ENCODE results near the gene TARS3.
A peak's percentile ranks its signal among the peaks of the same experiment; 100 is the strongest.

TARS3 gene

DNA sequence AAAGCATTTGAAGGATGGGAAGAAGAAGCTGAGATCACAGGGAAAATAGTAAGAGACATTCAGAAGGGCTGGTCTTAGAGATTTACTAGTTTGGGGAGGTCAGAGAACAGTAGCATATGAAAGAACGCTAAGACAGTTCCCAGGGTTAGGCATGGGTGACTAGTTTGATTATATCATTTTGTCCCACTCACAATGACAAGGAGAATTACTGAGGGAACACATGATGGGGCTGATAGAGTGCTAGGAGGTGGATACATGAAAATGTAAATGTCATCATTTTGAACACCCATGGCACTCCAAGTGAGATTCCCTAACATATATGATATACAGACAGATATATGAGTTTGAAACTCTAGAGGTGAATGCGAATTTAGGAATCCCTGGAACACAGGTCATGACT, 9.3 kb upstream of the TARS3 start:
- POLR2A ChIA-PET (ENCODE audit: low non-redundant PET): no interaction called here
- no peak overlapping the region for H3K27ac ChIP-seq
- no peak for DNase-seq (ENCODE audit: low spot score)
- TF ChIP-seq, protein P1, sequence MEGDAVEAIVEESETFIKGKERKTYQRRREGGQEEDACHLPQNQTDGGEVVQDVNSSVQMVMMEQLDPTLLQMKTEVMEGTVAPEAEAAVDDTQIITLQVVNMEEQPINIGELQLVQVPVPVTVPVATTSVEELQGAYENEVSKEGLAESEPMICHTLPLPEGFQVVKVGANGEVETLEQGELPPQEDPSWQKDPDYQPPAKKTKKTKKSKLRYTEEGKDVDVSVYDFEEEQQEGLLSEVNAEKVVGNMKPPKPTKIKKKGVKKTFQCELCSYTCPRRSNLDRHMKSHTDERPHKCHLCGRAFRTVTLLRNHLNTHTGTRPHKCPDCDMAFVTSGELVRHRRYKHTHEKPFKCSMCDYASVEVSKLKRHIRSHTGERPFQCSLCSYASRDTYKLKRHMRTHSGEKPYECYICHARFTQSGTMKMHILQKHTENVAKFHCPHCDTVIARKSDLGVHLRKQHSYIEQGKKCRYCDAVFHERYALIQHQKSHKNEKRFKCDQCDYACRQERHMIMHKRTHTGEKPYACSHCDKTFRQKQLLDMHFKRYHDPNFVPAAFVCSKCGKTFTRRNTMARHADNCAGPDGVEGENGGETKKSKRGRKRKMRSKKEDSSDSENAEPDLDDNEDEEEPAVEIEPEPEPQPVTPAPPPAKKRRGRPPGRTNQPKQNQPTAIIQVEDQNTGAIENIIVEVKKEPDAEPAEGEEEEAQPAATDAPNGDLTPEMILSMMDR (conservative IDR thresholded peaks at IDR 0.05; ENCODE audit: low read depth): no peak
- CTCF ChIA-PET: no interaction called here

DNA sequence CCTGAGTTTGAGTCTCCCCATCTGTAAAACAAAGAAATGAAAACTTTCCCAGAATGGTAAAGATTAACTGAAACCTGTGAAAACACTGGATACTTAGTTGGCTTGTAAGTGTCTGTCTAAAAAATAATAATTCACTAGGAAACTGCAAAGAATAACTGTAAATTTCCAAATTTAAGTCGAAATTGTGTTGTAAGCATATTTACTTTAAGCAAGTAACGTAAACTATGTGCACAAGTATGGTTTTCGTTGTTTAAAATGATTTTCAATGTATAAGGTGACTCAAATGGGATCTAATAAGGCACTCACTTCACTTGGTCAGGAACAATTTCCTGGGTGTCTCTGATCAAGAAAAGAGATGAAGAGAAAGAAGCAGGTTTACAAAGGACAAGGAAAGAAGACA, 8.5 kb upstream of the TARS3 start:
- no peak overlapping the region for H3K27ac ChIP-seq
- CTCF ChIA-PET: no interaction called here
- no peak for DNase-seq (ENCODE audit: low spot score)
- TF ChIP-seq, protein P1 (conservative IDR thresholded peaks at IDR 0.05; ENCODE audit: low read depth): no peak
- POLR2A ChIA-PET (ENCODE audit: low non-redundant PET): no interaction called here

DNA sequence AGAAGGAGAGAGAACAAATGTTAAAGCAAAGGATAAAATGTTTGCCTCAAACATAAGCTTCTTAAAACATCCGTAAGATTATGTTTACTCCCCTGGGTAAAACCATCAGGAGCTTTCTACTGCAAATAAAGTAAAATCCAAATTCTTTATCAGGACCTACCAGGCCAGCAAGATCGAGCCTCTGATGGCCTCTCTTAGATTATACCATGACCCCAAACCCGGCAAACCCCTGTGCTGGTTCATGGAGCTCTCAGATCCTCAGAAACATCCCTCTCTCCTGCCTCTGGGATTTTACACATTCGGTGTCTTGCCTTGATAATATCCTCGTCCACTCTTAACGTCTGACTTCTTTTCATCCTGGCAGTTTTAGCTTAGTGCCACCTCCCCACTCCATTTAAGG, 7.5 kb upstream of the TARS3 start:
- CTCF ChIA-PET: no interaction called here
- TF ChIP-seq, protein P1 (conservative IDR thresholded peaks at IDR 0.05; ENCODE audit: low read depth): no peak
- DNase-seq (ENCODE audit: low spot score): no peak
- H3K27ac ChIP-seq: no peak overlapping the region
- POLR2A ChIA-PET (ENCODE audit: low non-redundant PET): no interaction called here

DNA sequence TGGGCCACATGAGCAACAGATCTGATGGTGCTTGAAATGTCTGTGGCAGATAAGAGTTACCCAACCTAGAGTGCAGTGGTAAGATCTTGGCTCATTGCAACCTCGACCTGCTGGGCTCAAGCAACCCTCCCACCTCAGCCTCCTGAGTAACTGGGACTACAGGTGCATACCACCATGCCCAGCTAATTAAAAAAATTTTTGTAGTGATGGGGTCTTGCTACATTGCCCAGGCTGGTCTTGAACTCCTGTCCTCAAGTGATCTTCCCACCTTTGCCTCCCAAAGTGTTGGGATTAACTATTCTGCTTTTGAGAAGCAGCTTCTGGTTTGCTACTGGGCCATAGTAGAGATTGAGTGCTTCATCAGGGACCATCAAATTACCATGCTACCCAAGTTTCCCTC, 2.9 kb upstream of the TARS3 start:
- ChIA-PET POLR2A (ENCODE audit: low non-redundant PET) (no interaction called here), CTCF (no interaction called here)
- no peak overlapping the region for H3K27ac ChIP-seq
- TF ChIP-seq, protein P1 (conservative IDR thresholded peaks at IDR 0.05; ENCODE audit: low read depth): no peak
- DNase-seq (ENCODE audit: low spot score): no peak

DNA sequence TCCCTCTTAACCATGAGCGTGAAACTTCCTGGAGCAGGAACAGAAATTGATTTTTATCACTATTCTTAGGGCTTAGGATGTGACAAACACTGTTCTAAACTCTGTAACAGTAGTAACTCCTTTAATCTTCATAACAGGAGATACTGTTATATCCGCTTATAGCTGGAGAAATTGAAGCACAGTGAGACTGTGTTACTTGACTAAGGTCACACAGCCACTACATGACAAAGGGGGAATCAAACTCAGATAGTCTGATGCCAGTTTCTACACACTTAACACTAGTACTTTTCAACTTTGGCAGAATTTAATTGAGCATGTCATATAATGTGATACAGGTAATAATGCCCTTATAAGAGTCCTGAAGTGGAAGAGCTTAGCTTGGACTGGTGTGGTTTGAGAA, 800 bp upstream of the TARS3 start:
- DNase-seq (ENCODE audit: low spot score): no peak
- ChIA-PET CTCF (no interaction called here), POLR2A (ENCODE audit: low non-redundant PET) (no interaction called here)
- no peak overlapping the region for H3K27ac ChIP-seq
- TF ChIP-seq, protein P1 (conservative IDR thresholded peaks at IDR 0.05; ENCODE audit: low read depth): no peak

DNA sequence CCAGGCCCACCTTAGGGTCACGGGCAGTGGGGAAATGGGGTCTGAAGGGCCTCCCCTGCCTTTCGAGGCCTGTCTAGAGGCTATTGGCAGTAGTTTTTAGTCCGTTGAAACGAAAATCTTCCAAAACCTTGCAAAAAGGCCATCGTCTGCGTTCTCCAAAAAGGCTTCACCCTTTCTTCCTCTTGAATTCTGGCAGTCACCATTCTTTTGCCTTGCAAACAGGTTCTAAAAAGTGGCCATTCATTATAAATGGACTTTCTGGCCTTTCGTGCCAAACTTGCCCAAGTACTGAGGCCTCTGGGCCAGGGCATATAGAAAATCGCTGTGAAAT, 367 bp upstream of the TARS3 start:
- CTCF ChIA-PET: no interaction called here
- POLR2A ChIA-PET (ENCODE audit: low non-redundant PET): no interaction called here

More for the DNA sequence above, 367 bp upstream of the TARS3 start:
- peak overlapping the region; percentile 79; the same call in 1 of the 2 replicates for H3K27ac ChIP-seq
- DNase-seq (ENCODE audit: low spot score): no peak
- TF ChIP-seq, protein P1 (conservative IDR thresholded peaks at IDR 0.05; ENCODE audit: low read depth): no peak

All from RWPE1 (cell line).